HG02973 (cell line): ENCODE results near the gene PRUNE2.
"Not testable (repeated sequence)": the region's sequence is repeated elsewhere in the genome, so short reads cannot be mapped to it uniquely, and the experiment has no call there.

ENCODE experiments used
- ATAC-seq: cut with Tn5 transposase; IDR thresholded peaks from one replicate; pipeline ENCODE4 v1.9.1; 2021; ENCODE audit warnings: moderate library complexity; ENCODE audit not compliant: unreplicated experiment

Gene PRUNE2

GRCh38 chr9:76868897-76869296 is 37.0 kb downstream of the PRUNE2 start:
- no peak for ATAC-seq

- ATAC-seq, result no peak
Measured at GRCh38 chr9:76866689-76867088, 39.2 kb downstream of the PRUNE2 start.

GRCh38 chr9:76863832-76864231 is 42.1 kb downstream of the PRUNE2 start:
- no peak for ATAC-seq

- ATAC-seq, result no peak
Measured at GRCh38 chr9:76859860-76860259, 46.1 kb downstream of the PRUNE2 start.

- not testable (repeated sequence) for ATAC-seq
Measured at GRCh38 chr9:76858248-76858647, 47.7 kb downstream of the PRUNE2 start.

GRCh38 chr9:76856016-76856415 is 49.9 kb downstream of the PRUNE2 start:
- no peak for ATAC-seq

- no peak for ATAC-seq
Measured at GRCh38 chr9:76855015-76855414, 50.9 kb downstream of the PRUNE2 start.

GRCh38 chr9:76852026-76852425 is 53.9 kb downstream of the PRUNE2 start:
- no peak for ATAC-seq

- ATAC-seq, result no peak
Measured at GRCh38 chr9:76846297-76846696, 59.6 kb downstream of the PRUNE2 start.

- no peak for ATAC-seq
Measured at GRCh38 chr9:76845254-76845653, 60.7 kb downstream of the PRUNE2 start.

GRCh38 chr9:76835571-76836283 is 70.2 kb downstream of the PRUNE2 start:
- no peak for ATAC-seq

GRCh38 chr9:76828447-76828846 is 77.5 kb downstream of the PRUNE2 start:
- no peak for ATAC-seq

- ATAC-seq, result no peak
Measured at GRCh38 chr9:76827296-76828080, 78.4 kb downstream of the PRUNE2 start.

GRCh38 chr9:76820431-76820830 is 85.5 kb downstream of the PRUNE2 start:
- ATAC-seq, result no peak

- no peak for ATAC-seq
Measured at GRCh38 chr9:76818271-76818670, 87.6 kb downstream of the PRUNE2 start.

GRCh38 chr9:76817489-76817888 is 88.4 kb downstream of the PRUNE2 start:
- no peak for ATAC-seq

GRCh38 chr9:76812591-76812990 is 93.3 kb downstream of the PRUNE2 start:
- ATAC-seq, result no peak

GRCh38 chr9:76810377-76810957 is 95.4 kb downstream of the PRUNE2 start:
- peak; percentile 85 for ATAC-seq

- ATAC-seq, result no peak
Measured at GRCh38 chr9:76808636-76809035, 97.3 kb downstream of the PRUNE2 start.

- no peak for ATAC-seq
Measured at GRCh38 chr9:76803762-76804161, 102.2 kb downstream of the PRUNE2 start.

- no peak for ATAC-seq
Measured at GRCh38 chr9:76803083-76803482, 102.8 kb downstream of the PRUNE2 start.

- no peak for ATAC-seq
Measured at GRCh38 chr9:76800901-76801300, 105.0 kb downstream of the PRUNE2 start.
